Renal pelvis (tissue), 4 donors: ENCODE results near the gene PDS5A. TPM values are rescaled to one million over a fixed set of nuclear protein-coding genes. Genes with fewer than 3 reads are reported as not detected.
"Not testable (repeated sequence)": the region's sequence is repeated elsewhere in the genome, so short reads cannot be mapped to it uniquely, and the experiment has no call there.

ENCODE experiments used
- DNase-seq: peaks from one replicate; pipeline ENCODE4 v3.0.0-alpha.2; 2013
- polyA plus RNA-seq, 3 donors: library from polyadenylated mRNA; unstranded; fragments of 120-200 nt; gene quantifications; one replicate each; pipeline ENCODE4 v1.2.1, GENCODE V29; 2013; ENCODE audit not compliant: insufficient read length in 3 of 3

The PDS5A gene
- polyA plus RNA-seq, 3 donors: 58.7 to 69.7 (median 64.7) TPM

GRCh38 chr4:39840027-39840426 lies 137.7 kb downstream of the PDS5A start:
- DNase-seq: no peak

- not testable (repeated sequence) for DNase-seq
Measured at GRCh38 chr4:39838431-39838830, 139.3 kb downstream of the PDS5A start.

- DNase-seq: no peak
Measured at GRCh38 chr4:39834269-39834668, 143.4 kb downstream of the PDS5A start.

- no peak for DNase-seq
Measured at GRCh38 chr4:39825741-39826231, 151.9 kb downstream of the PDS5A start.

GRCh38 chr4:39825090-39825489 lies 152.6 kb downstream of the PDS5A start:
- DNase-seq: no peak

GRCh38 chr4:39823191-39823590 lies 154.5 kb downstream of the PDS5A start:
- no peak for DNase-seq

- no peak for DNase-seq
Measured at GRCh38 chr4:39822662-39823061, 155.0 kb downstream of the PDS5A start.

- no peak for DNase-seq
Measured at GRCh38 chr4:39821951-39822350, 155.8 kb downstream of the PDS5A start.

GRCh38 chr4:39820186-39820585 lies 157.5 kb downstream of the PDS5A start:
- DNase-seq: peak; percentile 31

- no peak for DNase-seq
Measured at GRCh38 chr4:39818646-39819045, 159.1 kb downstream of the PDS5A start.

- DNase-seq: no peak
Measured at GRCh38 chr4:39814403-39815185, 163.1 kb downstream of the PDS5A start.

GRCh38 chr4:39813761-39814160 lies 163.9 kb downstream of the PDS5A start:
- DNase-seq: not testable (repeated sequence)

- DNase-seq: not testable (repeated sequence)
Measured at GRCh38 chr4:39813033-39813432, 164.7 kb downstream of the PDS5A start.

- DNase-seq: no peak
Measured at GRCh38 chr4:39812500-39812899, 165.2 kb downstream of the PDS5A start.

- DNase-seq: no peak
Measured at GRCh38 chr4:39808231-39808749, 169.4 kb downstream of the PDS5A start.

GRCh38 chr4:39802005-39802404 lies 175.7 kb downstream of the PDS5A start:
- DNase-seq: no peak

- DNase-seq: not testable (repeated sequence)
Measured at GRCh38 chr4:39792976-39793375, 184.7 kb downstream of the PDS5A start.

- DNase-seq: no peak
Measured at GRCh38 chr4:39792529-39792928, 185.2 kb downstream of the PDS5A start.

- DNase-seq: no peak
Measured at GRCh38 chr4:39792128-39792527, 185.6 kb downstream of the PDS5A start.

GRCh38 chr4:39786838-39787237 lies 190.9 kb downstream of the PDS5A start:
- DNase-seq: no peak

GRCh38 chr4:39785083-39785482 lies 192.6 kb downstream of the PDS5A start:
- no peak for DNase-seq

GRCh38 chr4:39781988-39782387 lies 195.7 kb downstream of the PDS5A start:
- DNase-seq: not testable (repeated sequence)
